CD4-positive, alpha-beta T cell treated with Interferon gamma for 1 hour (primary cell): Measurements from ENCODE around the gene HOMER2.
"Not testable (repeated sequence)": the region's sequence is repeated elsewhere in the genome, so short reads cannot be mapped to it uniquely, and the experiment has no call there.

Source experiments
- DNase-seq: peaks from one replicate; pipeline ENCODE4 v3.0.0-alpha.2; 2020

HOMER2 gene

GRCh38 chr15:82892573-82892972 lies 59.9 kb downstream of the HOMER2 start:
- no peak for DNase-seq

- DNase-seq, result no peak
Measured at GRCh38 chr15:82890995-82891390, 61.5 kb downstream of the HOMER2 start.

GRCh38 chr15:82890338-82890994 lies 62.1 kb downstream of the HOMER2 start:
- no peak for DNase-seq

- DNase-seq, result no peak
Measured at GRCh38 chr15:82882273-82882928, 70.1 kb downstream of the HOMER2 start.

GRCh38 chr15:82881747-82882146 lies 70.8 kb downstream of the HOMER2 start:
- no peak for DNase-seq

GRCh38 chr15:82880704-82881103 lies 71.8 kb downstream of the HOMER2 start:
- DNase-seq, result no peak

- no peak for DNase-seq
Measured at GRCh38 chr15:82878325-82878724, 74.2 kb downstream of the HOMER2 start.

- DNase-seq, result no peak
Measured at GRCh38 chr15:82877825-82878224, 74.7 kb downstream of the HOMER2 start.

GRCh38 chr15:82875411-82876003 lies 77.0 kb downstream of the HOMER2 start:
- no peak for DNase-seq

- no peak for DNase-seq
Measured at GRCh38 chr15:82874961-82875360, 77.6 kb downstream of the HOMER2 start.

- no peak for DNase-seq
Measured at GRCh38 chr15:82874267-82874666, 78.3 kb downstream of the HOMER2 start.

- no peak for DNase-seq
Measured at GRCh38 chr15:82873000-82873680, 79.4 kb downstream of the HOMER2 start.

GRCh38 chr15:82871832-82872484 lies 80.6 kb downstream of the HOMER2 start:
- DNase-seq, result no peak

- no peak for DNase-seq
Measured at GRCh38 chr15:82871358-82871757, 81.2 kb downstream of the HOMER2 start.

GRCh38 chr15:82870727-82871320 lies 81.7 kb downstream of the HOMER2 start:
- no peak for DNase-seq

GRCh38 chr15:82865981-82866380 lies 86.5 kb downstream of the HOMER2 start:
- DNase-seq, result not testable (repeated sequence)

- DNase-seq, result not testable (repeated sequence)
Measured at GRCh38 chr15:82865581-82865980, 86.9 kb downstream of the HOMER2 start.

- no peak for DNase-seq
Measured at GRCh38 chr15:82864967-82865366, 87.6 kb downstream of the HOMER2 start.

- no peak for DNase-seq
Measured at GRCh38 chr15:82862886-82863285, 89.6 kb downstream of the HOMER2 start.

- no peak for DNase-seq
Measured at GRCh38 chr15:82858932-82859331, 93.6 kb downstream of the HOMER2 start.

GRCh38 chr15:82856397-82857170 lies 95.9 kb downstream of the HOMER2 start:
- DNase-seq, result no peak
